ENCODE results near the gene PI4K2A.

- TF ChIP-seq CTCF (IDR thresholded peaks at IDR 0.05) (no peak), EZH2 (IDR thresholded peaks at IDR 0.05) (no peak)
These were observed 77.2 kb downstream of the PI4K2A start for GRCh38 chr10:97717627-97718026.

All from neural progenitor cell (in vitro differentiated cells).